T-helper 2 cell treated with Interferon-gamma antibody and Interleukin-4, amounts not matched to agents 100 ng/mL and 5 ng/mL, for 36 hours (primary cell): ENCODE results near the gene TMEM184B. TPM values are rescaled to one million over a fixed set of nuclear protein-coding genes. Genes with fewer than 3 reads are reported as not detected.

Experiments used
- intact Hi-C: fragments of 100-400 bp; cut with micrococcal nuclease; formaldehyde crosslinking; loops from one replicate; pipeline ENCODE4 v1.15.1; 2023
- total RNA-seq: library from RNA; stranded (reverse); gene quantifications from 2 replicates; pipeline ENCODE4 v1.2.3, GENCODE V29; 2022

The TMEM184B gene
- total RNA-seq, 1 donor from 2014 or later, result 35.1 TPM

- intact Hi-C loops, result no loop called here
Measured at GRCh38 chr22:38285018-38285417, 12.2 kb upstream of the TMEM184B start.

- intact Hi-C loops, result no loop called here
Measured at GRCh38 chr22:38284042-38284402, 11.2 kb upstream of the TMEM184B start.

- intact Hi-C loops, result no loop called here
Measured at GRCh38 chr22:38282397-38282796, 9.6 kb upstream of the TMEM184B start.

- intact Hi-C loops, result no loop called here
Measured at GRCh38 chr22:38276166-38276565, 3.4 kb upstream of the TMEM184B start.

- intact Hi-C loops, result loop anchor here (1.0 to 2.0 kb wide), 2 partner anchors 43 to 92 kb away; partner anchors contain the start of gene PLA2G6
Measured at GRCh38 chr22:38273135-38273826, 471 bp upstream of the TMEM184B start.

GRCh38 chr22:38271927-38272372, 860 bp downstream of the TMEM184B start:
- intact Hi-C loops, result loop anchor here (2.0 kb wide), 1 partner anchor 91 kb away; the partner anchor contains the start of gene PLA2G6

- intact Hi-C loops, result no loop called here
Measured at GRCh38 chr22:38271101-38271500, 1.7 kb downstream of the TMEM184B start.

GRCh38 chr22:38270091-38270992, 2.5 kb downstream of the TMEM184B start:
- intact Hi-C loops, result no loop called here

- intact Hi-C loops, result no loop called here
Measured at GRCh38 chr22:38269466-38269865, 3.3 kb downstream of the TMEM184B start.

GRCh38 chr22:38267086-38267485, 5.7 kb downstream of the TMEM184B start:
- intact Hi-C loops, result no loop called here

GRCh38 chr22:38266120-38266519, 6.7 kb downstream of the TMEM184B start:
- intact Hi-C loops, result no loop called here

- intact Hi-C loops, result no loop called here
Measured at GRCh38 chr22:38264322-38264843, 8.4 kb downstream of the TMEM184B start.

GRCh38 chr22:38262051-38262795, 10.6 kb downstream of the TMEM184B start:
- intact Hi-C loops, result no loop called here

- intact Hi-C loops, result no loop called here
Measured at GRCh38 chr22:38260761-38261681, 11.8 kb downstream of the TMEM184B start.

- intact Hi-C loops, result no loop called here
Measured at GRCh38 chr22:38259370-38259769, 13.4 kb downstream of the TMEM184B start.

- intact Hi-C loops, result no loop called here
Measured at GRCh38 chr22:38258895-38259294, 13.9 kb downstream of the TMEM184B start.

- intact Hi-C loops, result no loop called here
Measured at GRCh38 chr22:38257650-38258250, 15.1 kb downstream of the TMEM184B start.

- intact Hi-C loops, result no loop called here
Measured at GRCh38 chr22:38257181-38257580, 15.6 kb downstream of the TMEM184B start.

- intact Hi-C loops, result no loop called here
Measured at GRCh38 chr22:38255697-38256096, 17.1 kb downstream of the TMEM184B start.

- intact Hi-C loops, result no loop called here
Measured at GRCh38 chr22:38251341-38251692, 21.5 kb downstream of the TMEM184B start.
